Loucy (cell line): Measurements from ENCODE around the gene PDZRN3.

Experiments used
- H2AFZ ChIP-seq: fragments of 200-600 bp; sonication (generic); 2 replicates; pipeline ENCODE4 v1.6.0; 2016; ENCODE audit warnings: antibody characterized with exemption, mild to moderate bottlenecking, low read length, moderate library complexity
- H3F3A ChIP-seq: fragments of 200-600 bp; 2 replicates; pipeline ENCODE4 v1.6.0; 2016; ENCODE audit warnings: antibody characterized with exemption, low read depth, mild to moderate bottlenecking
- H3K27me3 ChIP-seq: fragments of 200-600 bp; sonication (generic); 2 replicates; pipeline ENCODE4 v1.6.1; 2014; ENCODE audit warnings: low read length, mild to moderate bottlenecking; ENCODE audit not compliant: insufficient read depth, poor library complexity, severe bottlenecking
- H3K36me3 ChIP-seq: fragments of 200-600 bp; sonication (generic); 2 replicates; pipeline ENCODE4 v1.6.1; 2016; ENCODE audit warnings: low read length; ENCODE audit not compliant: insufficient read depth
- H3K4me1 ChIP-seq: fragments of 200-600 bp; sonication (generic); 2 replicates; pipeline ENCODE4 v1.5.1; 2014; ENCODE audit warnings: low read length, mild to moderate bottlenecking; ENCODE audit not compliant: insufficient read depth, poor library complexity, severe bottlenecking
- H3K4me2 ChIP-seq: fragments of 200-600 bp; sonication (generic); 2 replicates; pipeline ENCODE4 v1.6.0; 2014; ENCODE audit warnings: antibody characterized with exemption, low read length, low read depth, mild to moderate bottlenecking; ENCODE audit not compliant: poor library complexity, severe bottlenecking
- H3K4me3 ChIP-seq: fragments of 200-600 bp; sonication (generic); 2 replicates; pipeline ENCODE4 v1.5.1; 2014; ENCODE audit warnings: low read length, mild to moderate bottlenecking, mixed read lengths; ENCODE audit not compliant: poor library complexity, severe bottlenecking
- H3K79me2 ChIP-seq: fragments of 200-600 bp; sonication (generic); 2 replicates; pipeline ENCODE4 v1.6.1; 2014; ENCODE audit warnings: low read length; ENCODE audit not compliant: insufficient read depth
- H3K9ac ChIP-seq: fragments of 200-600 bp; sonication (generic); 2 replicates; pipeline ENCODE4 v1.6.0; 2014; ENCODE audit warnings: mild to moderate bottlenecking, low read depth, low read length, moderate library complexity; ENCODE audit not compliant: poor library complexity, severe bottlenecking
- H3K9me2 ChIP-seq: fragments of 200-600 bp; sonication (generic); replicated peaks from 2 replicates; pipeline ENCODE4 v1.6.1; 2016; ENCODE audit warnings: low read depth, low read length, mixed read lengths
- H3K9me3 ChIP-seq: fragments of 200-600 bp; sonication (generic); 2 replicates; pipeline ENCODE4 v1.6.1; 2014; ENCODE audit warnings: mild to moderate bottlenecking, antibody characterized with exemption, low read length, low read depth; ENCODE audit not compliant: insufficient read depth
- H4K20me1 ChIP-seq: fragments of 200-600 bp; sonication (generic); 2 replicates; pipeline ENCODE4 v1.6.0; 2014; ENCODE audit warnings: antibody characterized with exemption, low read length, mild to moderate bottlenecking; ENCODE audit not compliant: insufficient read depth, poor library complexity, severe bottlenecking
- CTCF ChIP-seq: fragments of 200-600 bp; sonication (generic); conservative IDR thresholded peaks from 2 replicates; pipeline ENCODE4 v1.5.1; 2014; ENCODE audit warnings: mild to moderate bottlenecking, antibody characterized with exemption, low read length
- EZH2phosphoT487 ChIP-seq: fragments of 200-600 bp; IDR thresholded peaks from 2 replicates; pipeline ENCODE4 v1.6.1; 2018; ENCODE audit warnings: antibody characterized with exemption, mild to moderate bottlenecking, moderate library complexity, borderline replicate concordance

Gene PDZRN3

GRCh38 chr3:73473898-73474416 lies 150.8 kb downstream of the PDZRN3 start:
- H3K36me3 ChIP-seq = no peaks in the 10 kb centered on the region
- no peaks in the 10 kb centered on the region for H3K79me2 ChIP-seq
- no peak overlapping the region for H3K4me2 ChIP-seq
- H3F3A ChIP-seq = no peaks in the 10 kb centered on the region
- H3K27me3 ChIP-seq = peaks cover 71% of the 10 kb centered on the region
- H3K4me3 ChIP-seq = no peak overlapping the region
- H3K9me3 ChIP-seq = peaks cover 5% of the 10 kb centered on the region; the same call in 1 of the 2 replicates
- peaks cover 4% of the 10 kb centered on the region for H3K4me1 ChIP-seq
- H4K20me1 ChIP-seq = no peaks in the 10 kb centered on the region
- no peak overlapping the region for H3K9ac ChIP-seq
- no peak overlapping the region for H2AFZ ChIP-seq
- H3K9me2 ChIP-seq = no peaks in the 10 kb centered on the region
- TF ChIP-seq EZH2phosphoT487 = no peak
- TF ChIP-seq CTCF = no peak

- Histone ChIP-seq H3K4me2 (no peak overlapping the region), H3K36me3 (no peaks in the 10 kb centered on the region), H4K20me1 (no peaks in the 10 kb centered on the region), H2AFZ (no peak overlapping the region), H3K79me2 (no peaks in the 10 kb centered on the region), H3K9ac (no peak overlapping the region), H3K9me2 (no peaks in the 10 kb centered on the region), H3K9me3 (peaks cover 5% of the 10 kb centered on the region; the same call in 1 of the 2 replicates), H3F3A (no peaks in the 10 kb centered on the region), H3K4me1 (peaks cover 4% of the 10 kb centered on the region), H3K4me3 (no peak overlapping the region), H3K27me3 (peaks cover 66% of the 10 kb centered on the region)
- TF ChIP-seq CTCF (no peak), EZH2phosphoT487 (no peak)
These were observed 151.4 kb downstream of the PDZRN3 start for GRCh38 chr3:73473181-73473897.

GRCh38 chr3:73471986-73472787 lies 152.6 kb downstream of the PDZRN3 start:
- Histone ChIP-seq H3K9me3 (peaks cover under 1% of the 10 kb centered on the region; the same call in 1 of the 2 replicates), H3K27me3 (peaks cover 61% of the 10 kb centered on the region), H3K79me2 (no peaks in the 10 kb centered on the region), H3K9ac (no peak overlapping the region), H3K4me2 (no peak overlapping the region), H3K4me3 (no peak overlapping the region), H3F3A (no peaks in the 10 kb centered on the region), H3K9me2 (no peaks in the 10 kb centered on the region), H3K4me1 (peaks cover 4% of the 10 kb centered on the region), H3K36me3 (no peaks in the 10 kb centered on the region), H2AFZ (no peak overlapping the region), H4K20me1 (no peaks in the 10 kb centered on the region)
- TF ChIP-seq CTCF = no peak
- no peak for TF ChIP-seq EZH2phosphoT487
